ENCODE results near the gene BCL6.

GRCh38 chr3:187792521-187792920 is 47.3 kb upstream of the BCL6 start:
- no peak for TF ChIP-seq CTCF (IDR thresholded peaks at IDR 0.05; ENCODE audit: low read depth, low read length, poor library complexity, severe bottlenecking)
- TF ChIP-seq EZH2phosphoT487 (IDR thresholded peaks at IDR 0.05; ENCODE audit: borderline replicate concordance, low read length), result no peak
